GM12872 (cell line): ENCODE results near the gene SHISAL1.

ENCODE experiments used
- TF ChIP-seq, protein P1 (sequence below): IDR thresholded peaks from 3 replicates; pipeline ENCODE4 v1.5.1; 2011; ENCODE audit warnings: low read depth, mild to moderate bottlenecking, low read length, moderate library complexity; ENCODE audit not compliant: insufficient read depth

SHISAL1 gene

DNA sequence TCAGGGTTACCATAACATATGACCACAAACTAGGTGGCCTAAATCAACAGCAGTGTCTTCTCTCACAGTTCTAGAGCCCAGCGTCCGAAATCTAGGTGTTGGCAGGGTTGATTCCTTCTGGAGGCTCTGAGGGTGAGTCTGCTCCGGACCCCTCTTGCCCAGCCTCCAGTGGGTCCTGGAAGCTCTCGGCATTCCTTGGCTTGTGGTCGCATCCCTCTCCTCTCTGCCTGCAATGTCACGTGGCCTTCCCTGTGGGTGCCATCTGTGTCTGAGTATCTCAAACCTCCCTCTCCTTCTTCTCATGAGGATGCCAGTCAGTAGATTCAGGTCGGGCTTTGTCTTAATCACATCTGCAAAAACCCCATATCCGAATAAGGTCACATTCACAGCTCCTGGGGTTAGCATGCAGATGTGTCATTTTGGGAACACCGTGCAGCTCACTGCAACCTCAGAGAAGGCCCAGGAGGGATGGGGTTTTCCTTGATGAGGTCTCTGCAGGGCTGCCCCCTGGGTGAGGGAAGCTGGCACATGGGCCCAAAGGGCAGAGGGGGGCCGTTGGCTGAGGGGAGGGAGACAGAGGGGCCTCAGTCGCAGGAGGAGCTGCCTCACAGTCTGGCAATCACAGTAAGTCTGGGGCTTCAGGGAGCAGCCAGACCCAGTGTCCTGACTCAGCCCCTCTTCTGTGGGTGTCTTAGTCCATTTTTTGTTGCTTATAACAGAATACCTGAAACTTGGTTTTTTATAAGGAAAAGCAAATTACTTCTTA is 90.9 kb downstream of the SHISAL1 start:
- TF ChIP-seq, protein P1, sequence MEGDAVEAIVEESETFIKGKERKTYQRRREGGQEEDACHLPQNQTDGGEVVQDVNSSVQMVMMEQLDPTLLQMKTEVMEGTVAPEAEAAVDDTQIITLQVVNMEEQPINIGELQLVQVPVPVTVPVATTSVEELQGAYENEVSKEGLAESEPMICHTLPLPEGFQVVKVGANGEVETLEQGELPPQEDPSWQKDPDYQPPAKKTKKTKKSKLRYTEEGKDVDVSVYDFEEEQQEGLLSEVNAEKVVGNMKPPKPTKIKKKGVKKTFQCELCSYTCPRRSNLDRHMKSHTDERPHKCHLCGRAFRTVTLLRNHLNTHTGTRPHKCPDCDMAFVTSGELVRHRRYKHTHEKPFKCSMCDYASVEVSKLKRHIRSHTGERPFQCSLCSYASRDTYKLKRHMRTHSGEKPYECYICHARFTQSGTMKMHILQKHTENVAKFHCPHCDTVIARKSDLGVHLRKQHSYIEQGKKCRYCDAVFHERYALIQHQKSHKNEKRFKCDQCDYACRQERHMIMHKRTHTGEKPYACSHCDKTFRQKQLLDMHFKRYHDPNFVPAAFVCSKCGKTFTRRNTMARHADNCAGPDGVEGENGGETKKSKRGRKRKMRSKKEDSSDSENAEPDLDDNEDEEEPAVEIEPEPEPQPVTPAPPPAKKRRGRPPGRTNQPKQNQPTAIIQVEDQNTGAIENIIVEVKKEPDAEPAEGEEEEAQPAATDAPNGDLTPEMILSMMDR: no peak

DNA sequence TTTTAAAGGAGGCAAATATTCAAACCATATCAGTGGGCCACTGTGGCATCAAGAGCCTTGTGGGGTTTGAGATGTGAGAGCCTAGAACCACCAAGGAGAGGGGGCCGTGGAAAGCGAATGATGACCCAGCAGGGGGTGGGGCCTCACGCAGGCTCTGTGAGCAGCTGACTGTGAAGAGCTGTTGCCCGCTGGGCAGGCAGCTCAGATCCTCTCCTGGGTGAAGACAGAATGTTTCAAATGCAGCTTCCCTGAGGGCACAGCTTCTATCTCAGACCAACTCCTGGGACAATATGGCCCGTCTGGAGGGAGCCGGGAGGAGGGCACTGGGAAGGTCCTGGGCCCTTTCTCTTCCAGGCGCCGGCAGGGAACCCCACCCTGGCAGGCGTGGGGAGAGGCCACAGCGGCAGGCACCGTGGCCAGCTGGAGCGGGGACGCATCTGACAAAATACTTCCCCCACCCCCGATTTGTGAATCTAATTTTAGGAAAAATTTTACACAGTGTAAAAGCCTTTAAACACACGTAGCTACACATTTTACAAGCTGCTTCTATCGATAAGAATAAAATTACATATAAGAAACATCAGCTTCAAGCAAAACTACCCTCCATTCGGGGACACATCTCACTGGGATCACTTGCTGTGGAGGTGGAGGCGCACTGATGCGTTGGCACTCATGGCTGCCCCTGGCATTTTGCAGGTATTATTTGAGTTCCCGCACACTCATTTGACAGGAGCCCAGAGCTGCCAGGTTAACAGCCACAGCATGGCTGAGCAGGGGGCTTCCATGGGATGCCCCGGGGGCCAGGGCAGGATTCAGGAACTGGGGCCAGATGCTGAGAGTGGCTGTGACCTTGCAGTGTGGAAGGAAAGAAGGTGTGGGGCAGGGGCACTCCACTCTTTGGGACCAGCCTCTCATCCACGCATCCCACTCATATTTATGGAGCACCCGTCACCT is 91.7 kb downstream of the SHISAL1 start:
- TF ChIP-seq, protein P1: no peak

DNA sequence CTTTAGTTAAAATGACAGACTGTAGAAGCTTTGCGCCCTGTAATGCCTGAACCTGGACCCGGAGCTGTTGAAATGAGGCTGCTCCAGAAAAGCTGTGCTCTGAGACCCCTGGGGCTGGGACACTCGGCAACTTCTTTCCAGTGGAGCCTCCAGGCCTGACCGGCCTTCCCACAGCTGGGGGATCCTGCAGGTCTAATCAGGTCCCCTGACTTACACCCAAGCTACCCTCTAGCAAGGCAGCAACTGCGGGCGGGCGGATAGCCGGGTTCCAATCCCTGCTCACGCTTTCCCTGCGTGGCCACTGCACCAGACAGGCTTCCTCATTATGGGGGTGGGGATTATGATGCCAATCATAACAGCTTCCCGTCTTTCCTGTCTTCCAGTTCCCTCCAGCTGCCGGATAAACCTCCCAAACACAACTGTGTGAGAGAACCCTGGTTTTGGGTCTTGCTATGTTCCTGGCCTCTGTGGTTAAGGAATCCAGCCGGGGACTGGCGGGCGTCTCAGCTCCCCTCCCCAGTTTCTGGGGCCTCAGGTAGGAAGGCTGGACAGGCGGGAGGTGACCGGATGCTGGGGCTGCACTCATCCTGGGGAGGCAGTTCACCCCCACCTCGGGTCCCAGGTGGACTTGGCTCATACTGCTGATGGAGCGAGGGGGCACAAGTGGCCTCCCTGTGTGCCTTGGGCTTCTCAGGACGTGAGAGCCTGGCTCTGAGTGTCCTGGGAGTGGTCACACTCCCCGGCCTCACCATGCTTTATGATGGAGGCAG is 93.5 kb downstream of the SHISAL1 start:
- TF ChIP-seq, protein P1: no peak

DNA sequence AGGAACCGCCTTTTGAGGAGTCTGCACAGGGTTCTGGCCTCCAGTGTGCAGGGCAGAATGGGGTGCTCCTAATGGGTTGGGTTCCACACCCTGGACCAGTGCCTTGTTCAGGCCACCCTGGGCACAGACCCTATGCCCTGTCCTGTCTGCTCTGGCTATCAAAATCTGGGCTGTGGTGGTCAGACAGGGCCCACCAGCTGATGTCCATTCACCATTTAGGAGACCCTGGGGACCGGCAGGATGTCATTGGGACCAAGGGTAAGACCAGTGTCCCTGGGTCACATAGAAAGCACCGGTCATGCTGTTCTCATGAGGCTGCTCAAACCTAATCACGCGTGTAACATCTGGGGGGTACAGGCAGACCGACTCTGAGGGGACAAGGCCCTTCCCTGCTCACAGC is 94.7 kb downstream of the SHISAL1 start:
- TF ChIP-seq, protein P1: no peak

DNA sequence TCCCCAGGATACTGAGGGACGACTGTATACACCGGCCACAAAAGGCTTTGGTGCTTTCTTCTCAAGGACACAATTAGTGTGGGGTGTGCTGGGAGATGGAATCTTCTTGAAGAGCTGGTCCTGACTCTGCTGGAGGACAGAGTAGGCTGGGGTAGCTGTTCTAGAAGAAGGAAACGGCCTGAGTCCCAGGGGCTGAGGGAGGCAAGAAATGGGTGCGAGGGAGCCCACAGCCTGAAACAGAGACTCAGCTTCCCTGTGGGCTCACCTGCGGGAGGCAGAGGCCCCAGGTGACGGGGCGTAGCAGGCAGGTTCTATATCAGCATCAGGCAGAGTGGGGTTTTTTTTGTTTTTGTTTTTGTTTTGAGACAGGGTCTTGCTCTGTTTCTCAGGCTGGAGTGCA is 95.4 kb downstream of the SHISAL1 start:
- TF ChIP-seq, protein P1: no peak

DNA sequence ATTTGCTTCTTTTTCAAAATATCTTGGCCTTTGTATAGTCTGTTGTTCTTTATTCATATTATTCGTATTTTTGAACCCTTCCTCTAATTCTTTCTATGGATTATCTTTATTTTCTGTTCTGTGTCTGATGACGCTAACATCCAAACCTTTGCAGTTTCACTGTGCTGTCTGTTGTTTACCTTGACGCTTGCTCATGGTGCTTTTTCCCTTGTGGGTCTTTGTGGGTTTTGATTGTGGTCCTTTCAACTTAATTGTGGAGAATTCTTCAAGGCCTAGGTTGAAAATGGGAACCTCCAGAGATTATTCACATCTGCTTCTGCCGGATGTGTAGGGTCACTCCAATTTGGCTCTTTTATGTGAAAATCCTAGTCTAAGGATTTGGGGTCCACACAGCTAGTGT is 97.5 kb downstream of the SHISAL1 start:
- TF ChIP-seq, protein P1: no peak

DNA sequence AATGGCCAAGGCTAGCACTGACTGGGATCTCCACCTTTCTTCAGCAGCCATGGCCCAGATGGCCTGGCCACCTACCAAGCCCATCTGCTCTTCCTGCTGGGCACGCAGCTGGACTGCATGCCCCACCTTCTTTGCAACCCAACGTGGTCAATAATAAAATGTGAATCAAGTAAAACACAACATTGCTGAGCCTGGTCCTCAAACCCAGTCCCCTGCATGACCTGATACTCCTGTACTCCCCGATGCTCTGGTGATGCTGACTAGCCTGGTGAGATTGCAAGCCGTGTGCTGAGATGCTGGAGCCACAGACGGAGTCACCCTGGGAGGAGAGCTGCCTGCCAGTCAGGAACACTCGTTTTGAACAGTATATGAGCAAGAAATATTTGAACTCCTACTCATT is 98.0 kb downstream of the SHISAL1 start:
- TF ChIP-seq, protein P1: no peak
